GM18508 (cell line): Measurements from ENCODE around the gene PPP2R3B.
"Not testable (repeated sequence)": the region's sequence is repeated elsewhere in the genome, so short reads cannot be mapped to it uniquely, and the experiment has no call there.

Source experiments
- ATAC-seq: cut with Tn5 transposase; IDR thresholded peaks from one replicate; pipeline ENCODE4 v1.9.1; 2021; ENCODE audit warnings: moderate number of reproducible peaks; ENCODE audit not compliant: insufficient read depth, unreplicated experiment

Gene PPP2R3B

GRCh38 chrX:327660-328126 lies 59.0 kb downstream of the PPP2R3B start:
- no peak for ATAC-seq

DNA sequence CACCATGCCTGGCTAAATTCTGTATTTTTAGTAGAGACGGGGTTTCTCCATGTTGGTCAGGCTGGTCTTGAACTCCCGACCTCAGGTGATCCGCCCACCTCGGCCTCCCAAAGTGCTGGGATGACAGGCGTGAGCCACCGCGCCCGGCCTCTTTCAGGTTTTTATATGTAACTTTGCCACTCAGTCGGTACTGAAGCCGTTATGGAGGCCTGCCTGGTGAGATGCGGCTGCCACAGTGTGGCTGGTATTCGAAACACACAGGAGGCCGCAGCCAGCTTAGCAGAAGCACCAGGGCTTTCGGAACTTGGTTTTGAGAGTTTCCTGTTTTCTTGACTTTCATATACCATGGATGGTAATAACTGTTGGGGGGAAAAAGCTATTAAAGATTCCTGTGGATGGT lies 62.0 kb downstream of the PPP2R3B start:
- not testable (repeated sequence) for ATAC-seq

DNA sequence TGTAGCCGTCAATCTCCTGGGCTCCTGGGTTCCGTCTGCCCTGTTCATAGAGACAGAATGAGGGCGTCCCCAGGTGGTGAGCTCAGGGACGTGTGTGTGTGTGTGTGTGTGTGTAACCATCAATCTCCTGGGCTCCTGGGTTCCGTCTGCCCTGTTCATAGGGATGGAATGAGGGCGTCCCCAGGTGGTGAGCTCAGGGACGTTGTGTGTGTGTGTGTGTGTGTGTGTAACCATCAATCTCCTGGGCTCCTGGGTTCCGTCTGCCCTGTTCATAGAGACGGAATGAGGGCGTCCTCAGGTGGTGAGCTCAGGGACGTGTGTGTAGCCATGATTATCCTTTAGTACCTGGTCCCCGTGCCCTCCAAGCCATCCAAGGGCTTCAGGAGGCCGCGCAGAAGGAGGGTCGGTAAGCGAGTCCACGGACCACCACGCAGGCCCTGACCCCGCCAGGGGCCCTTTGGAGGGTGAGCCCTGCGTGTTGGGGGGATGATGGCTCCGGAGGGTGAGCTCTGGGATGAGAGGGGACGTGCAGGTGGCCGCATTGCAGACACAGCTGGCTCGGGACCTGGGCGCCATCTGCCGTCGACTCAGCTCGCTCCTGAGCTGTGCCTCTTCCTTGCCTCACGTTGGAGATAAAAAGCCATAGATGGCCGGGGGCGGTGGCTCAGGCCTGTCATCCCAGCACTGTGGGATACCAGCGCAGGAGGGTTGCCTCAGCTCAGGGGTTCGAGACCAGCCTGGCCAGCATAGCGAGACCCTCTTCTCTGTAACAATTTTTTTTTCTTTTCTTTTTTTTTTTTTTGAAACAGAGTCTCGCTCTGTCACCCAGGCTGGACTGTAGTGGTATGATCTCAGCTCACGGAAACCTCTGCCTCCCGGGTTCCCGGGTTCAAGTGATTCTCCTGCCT lies 62.7 kb downstream of the PPP2R3B start:
- no peak for ATAC-seq

GRCh38 chrX:320126-320783 lies 66.5 kb downstream of the PPP2R3B start:
- ATAC-seq = no peak

DNA sequence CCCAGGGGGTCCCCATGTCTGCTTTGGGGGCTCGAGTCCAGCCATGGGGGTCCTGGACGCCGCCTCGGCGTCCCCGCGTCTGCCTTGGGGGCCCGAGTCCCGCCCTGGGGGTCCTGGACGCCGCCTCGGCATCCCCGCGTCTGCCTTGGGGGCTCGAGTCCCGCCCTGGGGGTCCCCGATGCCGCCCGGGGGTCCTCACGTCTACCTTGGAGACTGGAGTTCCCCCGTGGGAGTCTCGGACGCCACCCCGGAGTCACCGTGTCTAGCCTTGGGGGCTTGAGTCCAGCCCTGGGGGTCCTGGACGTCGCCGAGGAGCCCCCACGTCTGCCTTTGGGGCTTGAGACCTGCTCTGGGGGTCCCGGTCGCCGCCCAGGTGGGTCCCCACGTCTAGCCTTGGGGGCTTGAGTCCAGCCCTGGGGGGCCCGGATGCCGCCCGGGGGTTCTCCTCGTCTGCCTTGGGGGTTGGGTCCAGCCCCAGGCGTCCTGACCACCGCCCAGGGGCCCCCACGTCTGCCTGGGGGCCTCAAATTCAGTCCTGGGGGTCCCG lies 67.1 kb downstream of the PPP2R3B start:
- no peak for ATAC-seq

- peak; percentile 92 for ATAC-seq
Measured at GRCh38 chrX:318739-319578, 67.7 kb downstream of the PPP2R3B start, which contains the start of gene GTPBP6. GTPBP6 (minus strand) TSS chrX:318796; CDS start chrX:318787, 9 bp downstream.

DNA sequence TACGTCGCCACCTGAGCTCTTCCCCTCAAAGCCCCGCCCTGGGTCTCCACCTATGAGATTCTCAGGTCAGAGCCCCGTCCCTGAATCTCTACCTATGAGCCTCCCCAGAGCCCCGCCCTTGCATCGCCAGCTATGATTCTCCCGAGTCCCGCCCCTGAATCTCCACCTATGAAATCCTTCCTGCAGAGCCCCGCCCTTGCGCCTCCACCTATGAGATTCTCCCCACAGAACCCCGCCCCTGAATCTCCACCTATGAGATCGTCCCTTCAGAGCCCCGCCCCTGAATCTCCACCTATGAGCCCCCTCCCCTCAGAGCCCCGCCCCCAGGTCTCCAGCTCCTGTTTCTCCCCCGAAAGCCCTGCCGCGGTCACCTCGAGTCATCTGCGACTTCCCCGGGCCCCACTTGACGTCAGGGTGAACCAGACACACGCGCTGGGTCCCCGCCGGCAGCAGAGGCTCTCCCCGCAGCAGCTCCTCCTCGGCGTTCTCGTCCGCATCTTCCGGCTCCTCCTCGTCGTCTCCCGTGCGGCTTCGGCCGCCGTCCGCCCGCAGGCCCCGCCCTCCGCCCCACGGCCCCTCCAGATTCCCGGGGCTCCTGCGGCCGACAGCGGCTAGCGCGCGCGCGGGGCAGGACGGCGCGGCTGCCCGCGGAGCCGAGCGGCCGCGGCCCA lies 68.5 kb downstream of the PPP2R3B start:
- peak; percentile 42 for ATAC-seq

GRCh38 chrX:317424-318067 lies 69.2 kb downstream of the PPP2R3B start:
- no peak for ATAC-seq

DNA sequence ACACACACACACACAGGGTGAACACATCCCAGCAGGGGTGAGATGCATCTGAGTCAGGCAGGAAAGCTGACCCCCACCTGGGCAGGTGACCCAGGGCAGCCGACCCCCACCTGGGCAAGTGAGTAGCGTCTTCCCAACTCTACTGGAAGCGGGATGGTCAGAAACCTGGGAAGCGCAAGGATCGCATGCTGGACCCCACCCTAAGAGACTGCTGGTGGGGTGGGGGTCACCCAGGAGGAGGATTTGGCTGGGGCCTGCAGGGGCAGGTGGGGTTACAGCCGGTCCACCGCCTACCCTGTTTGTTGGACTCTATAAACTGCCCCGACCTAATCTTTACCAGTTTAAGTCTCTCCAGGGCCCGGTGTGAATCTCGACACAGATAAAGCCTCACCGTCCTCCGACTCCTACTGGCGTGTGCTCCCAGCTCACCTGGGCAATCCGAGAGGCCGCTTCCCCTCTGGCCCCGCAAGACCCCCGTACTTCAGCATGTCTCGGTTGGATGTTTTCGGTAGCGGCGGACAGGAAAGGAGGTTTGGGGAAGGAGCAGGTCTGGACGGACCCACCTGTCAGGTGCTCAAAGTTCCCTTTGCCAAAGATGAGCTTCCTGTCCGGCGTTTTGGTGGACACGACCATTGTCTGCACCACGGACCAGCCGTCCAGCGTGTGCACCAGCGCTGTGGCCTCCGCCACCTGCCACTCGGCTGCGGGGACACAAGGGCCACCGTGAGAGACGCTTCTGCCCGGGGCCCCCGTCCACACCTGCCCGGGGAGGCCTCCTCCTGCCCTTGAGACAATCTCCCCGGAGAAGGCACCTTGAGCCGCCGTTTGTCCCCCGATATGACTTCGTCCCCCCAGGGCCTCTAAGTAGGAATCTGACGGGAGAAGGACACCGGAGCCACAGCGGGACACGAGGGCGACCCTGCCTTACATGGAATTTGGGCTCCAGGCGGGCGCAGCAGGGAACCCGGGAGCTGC lies 70.1 kb downstream of the PPP2R3B start:
- no peak for ATAC-seq

DNA sequence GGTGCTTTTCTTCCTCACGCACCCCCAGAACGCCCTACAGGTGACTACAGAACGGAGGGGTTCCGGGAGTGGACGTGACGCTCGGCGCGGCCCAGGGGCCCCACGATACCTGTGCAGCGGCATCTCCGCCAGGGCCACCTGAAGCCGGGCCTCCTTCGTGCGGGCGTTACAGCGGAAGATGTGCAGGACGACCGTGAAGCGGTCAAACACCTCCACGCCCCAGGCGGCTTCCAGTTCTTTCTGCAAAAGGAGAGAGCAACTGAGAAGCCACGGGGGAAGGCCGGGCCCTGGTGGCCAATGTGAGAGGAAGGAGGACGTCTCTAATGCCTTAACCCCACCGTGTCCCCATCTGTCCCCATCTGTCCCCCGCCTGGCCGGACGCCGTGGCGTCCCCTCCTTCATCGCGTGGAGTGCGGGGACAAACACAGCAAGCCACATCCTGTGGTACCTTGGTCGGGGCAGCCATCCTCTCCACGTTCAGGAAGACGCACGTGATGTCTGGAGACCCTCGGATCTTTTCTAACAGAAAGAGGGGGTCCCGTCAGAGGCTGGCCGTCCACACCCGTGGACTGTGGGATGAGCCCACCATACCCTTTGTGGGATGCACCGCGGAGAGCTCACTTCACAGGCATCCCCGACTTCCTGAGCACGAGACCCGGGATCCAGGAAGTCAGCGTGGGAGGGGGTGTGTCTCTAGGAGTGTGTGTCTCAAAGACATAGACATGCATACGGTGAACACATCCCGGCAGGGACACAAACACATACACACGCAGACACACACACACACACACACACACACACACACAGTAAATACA lies 71.7 kb downstream of the PPP2R3B start:
- ATAC-seq = no peak

GRCh38 chrX:314049-314448 lies 72.7 kb downstream of the PPP2R3B start:
- no peak for ATAC-seq

GRCh38 chrX:313546-313945 lies 73.2 kb downstream of the PPP2R3B start:
- ATAC-seq = no peak

GRCh38 chrX:312621-313331 lies 73.9 kb downstream of the PPP2R3B start:
- no peak for ATAC-seq

- ATAC-seq = no peak
Measured at GRCh38 chrX:311156-312129, 75.3 kb downstream of the PPP2R3B start.

DNA sequence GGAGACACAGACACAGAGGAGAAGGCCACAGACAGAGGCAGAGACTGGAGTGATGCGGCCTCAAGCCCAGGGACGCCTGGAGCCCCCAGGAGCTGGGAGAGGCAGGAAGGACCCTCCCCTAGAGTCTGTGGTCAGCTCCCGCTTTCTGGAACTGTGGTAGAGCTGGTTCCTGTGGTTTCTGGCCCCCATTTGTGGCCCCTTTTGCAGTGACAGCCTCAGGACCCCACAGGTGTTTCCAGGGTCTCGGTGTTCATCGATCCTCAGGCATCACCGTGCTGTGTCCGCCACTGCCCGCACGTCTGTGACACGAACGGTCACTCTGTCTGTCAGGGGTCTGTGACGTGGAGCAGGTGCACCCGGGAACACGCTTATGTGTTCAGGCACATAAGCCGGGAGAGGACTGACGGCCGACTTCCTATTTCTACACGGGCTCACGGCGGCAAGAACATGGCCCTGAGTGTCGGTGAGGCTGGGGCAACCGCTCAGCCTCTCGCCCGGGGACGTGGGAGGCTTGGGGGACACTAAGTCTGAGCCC lies 76.0 kb downstream of the PPP2R3B start:
- ATAC-seq = no peak
